ENCODE data around the gene PRRC2C. TPM values are rescaled to one million over a fixed set of nuclear protein-coding genes. Genes with fewer than 3 reads are reported as not detected.

The PRRC2C gene
- total RNA-seq, 2 experiments from 2014 or later, result 229 to 238 TPM

GRCh38 chr1:171472183-171472647 lies 13.1 kb upstream of the PRRC2C start:
- no peak for TF ChIP-seq CTCF (IDR thresholded peaks at IDR 0.05)
- intact Hi-C loops (cut with micrococcal nuclease), result no loop called here
- ChIA-PET CTCF (interaction anchor here (1.5 kb wide), 1 partner anchor 13 kb away, joined by 4 read pairs; no protein-coding TSS in a partner anchor), POLR2A (interaction anchor here (1.3 kb wide), 1 partner anchor 13 kb away, joined by 5 read pairs; the partner anchor contains the start of gene PRRC2C)
- Mint-ChIP-seq H3K4me3 (no peak overlapping the region), H3K4me1 (ENCODE audit: low read depth) (no peaks in the 10 kb centered on the region), H3K27ac (no peak overlapping the region), H3K36me3 (ENCODE audit: low read depth) (no peaks in the 10 kb centered on the region), H3K27me3 (peaks cover 2% of the 10 kb centered on the region), H3K9me3 (no peaks in the 10 kb centered on the region)
- ATAC-seq (no peak), DNase-seq (no peak)

GRCh38 chr1:171476829-171477228 lies 8.5 kb upstream of the PRRC2C start:
- no peaks in the 10 kb centered on the region for H3K36me3 Mint-ChIP-seq (ENCODE audit: low read depth)
- no peak for ATAC-seq
- H3K4me3 Mint-ChIP-seq, result no peak overlapping the region
- H3K4me1 Mint-ChIP-seq (ENCODE audit: low read depth), result peaks cover 2% of the 10 kb centered on the region
- H3K9me3 Mint-ChIP-seq, result no peaks in the 10 kb centered on the region
- no peak for TF ChIP-seq CTCF (IDR thresholded peaks at IDR 0.05)
- peaks cover 2% of the 10 kb centered on the region for H3K27me3 Mint-ChIP-seq
- DNase-seq, result no peak
- ChIA-PET CTCF (no interaction called here), POLR2A (no interaction called here)
- no peak overlapping the region for H3K27ac Mint-ChIP-seq
- intact Hi-C loops (cut with micrococcal nuclease), result no loop called here

- ChIA-PET POLR2A (no interaction called here), CTCF (no interaction called here)
- no peak overlapping the region for H3K4me3 Mint-ChIP-seq
- no peak overlapping the region for H3K27ac Mint-ChIP-seq
- H3K27me3 Mint-ChIP-seq, result peaks cover 2% of the 10 kb centered on the region
- no peak for TF ChIP-seq CTCF (IDR thresholded peaks at IDR 0.05)
- peaks cover 2% of the 10 kb centered on the region for H3K4me1 Mint-ChIP-seq (ENCODE audit: low read depth)
- ATAC-seq (no peak), DNase-seq (no peak)
- intact Hi-C loops (cut with micrococcal nuclease), result no loop called here
- H3K9me3 Mint-ChIP-seq, result no peaks in the 10 kb centered on the region
- H3K36me3 Mint-ChIP-seq (ENCODE audit: low read depth), result no peaks in the 10 kb centered on the region
These were observed 7.5 kb upstream of the PRRC2C start for GRCh38 chr1:171477804-171478203.

- no peaks in the 10 kb centered on the region for H3K9me3 Mint-ChIP-seq
- intact Hi-C loops (cut with micrococcal nuclease), result no loop called here
- CTCF ChIA-PET, result no interaction called here
- POLR2A ChIA-PET, result interaction anchor here (0.7 kb wide), 1 partner anchor 64 kb away, joined by 3 read pairs; no protein-coding TSS in a partner anchor
- no peak overlapping the region for H3K4me3 Mint-ChIP-seq
- H3K27me3 Mint-ChIP-seq, result no peaks in the 10 kb centered on the region
- DNase-seq, result no peak
- TF ChIP-seq CTCF (IDR thresholded peaks at IDR 0.05), result no peak
- peaks cover 8% of the 10 kb centered on the region for H3K4me1 Mint-ChIP-seq (ENCODE audit: low read depth)
- no peaks in the 10 kb centered on the region for H3K36me3 Mint-ChIP-seq (ENCODE audit: low read depth)
- no peak overlapping the region for H3K27ac Mint-ChIP-seq
- ATAC-seq, result no peak
These were observed 5.3 kb upstream of the PRRC2C start for GRCh38 chr1:171480035-171480434.

GRCh38 chr1:171484760-171485374 lies 463 bp upstream of the PRRC2C start:
- Mint-ChIP-seq H3K4me3 (peak overlapping the region; percentile 81), H3K36me3 (ENCODE audit: low read depth) (peaks cover 31% of the 10 kb centered on the region), H3K9me3 (no peaks in the 10 kb centered on the region), H3K27me3 (no peaks in the 10 kb centered on the region), H3K4me1 (ENCODE audit: low read depth) (peaks cover 39% of the 10 kb centered on the region), H3K27ac (peak overlapping the region; percentile 92)
- POLR2A ChIA-PET, result interaction anchor here (0.5 to 3.1 kb wide), 18 partner anchors 9 to 649 kb away, joined by 3 to 28 read pairs (median 4); partner anchors contain the start of gene VAMP4
- ATAC-seq (peak; percentile 49), DNase-seq (no peak)
- TF ChIP-seq CTCF (IDR thresholded peaks at IDR 0.05), result peak; percentile 85
- intact Hi-C loops (cut with micrococcal nuclease), result no loop called here
- CTCF ChIA-PET, result interaction anchor here (0.6 to 3.1 kb wide), 21 partner anchors 9 to 259 kb away, joined by 3 to 32 read pairs (median 5); partner anchors contain the start of genes FMO4 and VAMP4
